HL-60 (cell line): ENCODE measurements around the gene MSI2.

ENCODE experiments used
- DNase-seq, 2 experiments: peaks; one replicate each; pipeline ENCODE4 v3.0.0-alpha.2; 2010 to 2020; ENCODE audit warnings: low read depth in 1 of 2, low spot score in 1 of 2
- H3K27ac ChIP-seq: fragments of 250-450 bp; sonication (Bioruptor Pico); replicated peaks from 2 replicates; pipeline ENCODE4 v1.5.1; 2020; ENCODE audit warnings: mild to moderate bottlenecking, moderate library complexity
- H3K27me3 ChIP-seq: fragments of 250-450 bp; sonication (Bioruptor Pico); 2 replicates; pipeline ENCODE4 v1.5.1; 2021; ENCODE audit warnings: mild to moderate bottlenecking, moderate library complexity; ENCODE audit not compliant: insufficient read depth, poor library complexity, severe bottlenecking
- H3K4me3 ChIP-seq: replicated peaks from 2 replicates; pipeline ENCODE4 v1.5.1; 2011; ENCODE audit warnings: mild to moderate bottlenecking, control low read depth, low read length; ENCODE audit not compliant: insufficient read depth
- GABPA ChIP-seq: IDR thresholded peaks from 2 replicates; pipeline ENCODE4 v1.6.1; 2012; ENCODE audit warnings: low read depth
- POLR2AphosphoS5 ChIP-seq: IDR thresholded peaks from 2 replicates; pipeline ENCODE4 v1.6.1; 2012; ENCODE audit warnings: low read depth
- SPI1 ChIP-seq: IDR thresholded peaks from 2 replicates; pipeline ENCODE4 v1.6.1; 2012; ENCODE audit warnings: low read depth, mild to moderate bottlenecking, borderline replicate concordance
- TF ChIP-seq, protein P1 (sequence below): IDR thresholded peaks from one replicate; pipeline ENCODE4 v1.5.1; 2011; ENCODE audit warnings: low read length, control low read depth, inconsistent platforms; ENCODE audit not compliant: insufficient read depth
- TF ChIP-seq, protein P2 (sequence below): IDR thresholded peaks from 2 replicates; pipeline ENCODE4 v1.6.1; 2012; ENCODE audit warnings: low read depth; ENCODE audit not compliant: insufficient replicate concordance

Gene MSI2

DNA sequence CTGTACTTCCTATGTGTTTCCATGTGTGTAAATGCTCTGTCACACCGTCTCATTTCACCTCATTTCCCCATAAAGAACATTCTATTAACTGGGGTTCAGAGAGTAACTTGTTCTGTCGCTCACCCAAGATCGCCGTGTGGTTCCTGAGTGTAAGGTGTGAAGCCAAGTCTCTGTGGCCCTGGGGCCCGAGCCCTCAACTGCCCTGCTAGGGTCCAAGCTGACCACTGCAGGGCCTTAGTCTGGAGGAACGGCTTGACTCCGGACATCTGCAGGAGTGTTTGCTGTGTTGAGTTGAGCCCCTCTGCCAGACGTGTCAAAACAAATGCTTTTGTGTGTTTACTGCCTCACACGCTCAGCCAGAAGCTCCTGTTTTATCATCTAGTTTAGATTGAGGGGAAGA is 244.7 kb downstream of the MSI2 start:
- no peak overlapping the region for H3K27ac ChIP-seq
- H3K4me3 ChIP-seq = no peak overlapping the region
- H3K27me3 ChIP-seq = no peaks in the 10 kb centered on the region
- TF ChIP-seq, protein P1, sequence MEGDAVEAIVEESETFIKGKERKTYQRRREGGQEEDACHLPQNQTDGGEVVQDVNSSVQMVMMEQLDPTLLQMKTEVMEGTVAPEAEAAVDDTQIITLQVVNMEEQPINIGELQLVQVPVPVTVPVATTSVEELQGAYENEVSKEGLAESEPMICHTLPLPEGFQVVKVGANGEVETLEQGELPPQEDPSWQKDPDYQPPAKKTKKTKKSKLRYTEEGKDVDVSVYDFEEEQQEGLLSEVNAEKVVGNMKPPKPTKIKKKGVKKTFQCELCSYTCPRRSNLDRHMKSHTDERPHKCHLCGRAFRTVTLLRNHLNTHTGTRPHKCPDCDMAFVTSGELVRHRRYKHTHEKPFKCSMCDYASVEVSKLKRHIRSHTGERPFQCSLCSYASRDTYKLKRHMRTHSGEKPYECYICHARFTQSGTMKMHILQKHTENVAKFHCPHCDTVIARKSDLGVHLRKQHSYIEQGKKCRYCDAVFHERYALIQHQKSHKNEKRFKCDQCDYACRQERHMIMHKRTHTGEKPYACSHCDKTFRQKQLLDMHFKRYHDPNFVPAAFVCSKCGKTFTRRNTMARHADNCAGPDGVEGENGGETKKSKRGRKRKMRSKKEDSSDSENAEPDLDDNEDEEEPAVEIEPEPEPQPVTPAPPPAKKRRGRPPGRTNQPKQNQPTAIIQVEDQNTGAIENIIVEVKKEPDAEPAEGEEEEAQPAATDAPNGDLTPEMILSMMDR = no peak
- TF ChIP-seq GABPA (no peak), SPI1 (no peak), POLR2AphosphoS5 (no peak)
- TF ChIP-seq, protein P2, sequence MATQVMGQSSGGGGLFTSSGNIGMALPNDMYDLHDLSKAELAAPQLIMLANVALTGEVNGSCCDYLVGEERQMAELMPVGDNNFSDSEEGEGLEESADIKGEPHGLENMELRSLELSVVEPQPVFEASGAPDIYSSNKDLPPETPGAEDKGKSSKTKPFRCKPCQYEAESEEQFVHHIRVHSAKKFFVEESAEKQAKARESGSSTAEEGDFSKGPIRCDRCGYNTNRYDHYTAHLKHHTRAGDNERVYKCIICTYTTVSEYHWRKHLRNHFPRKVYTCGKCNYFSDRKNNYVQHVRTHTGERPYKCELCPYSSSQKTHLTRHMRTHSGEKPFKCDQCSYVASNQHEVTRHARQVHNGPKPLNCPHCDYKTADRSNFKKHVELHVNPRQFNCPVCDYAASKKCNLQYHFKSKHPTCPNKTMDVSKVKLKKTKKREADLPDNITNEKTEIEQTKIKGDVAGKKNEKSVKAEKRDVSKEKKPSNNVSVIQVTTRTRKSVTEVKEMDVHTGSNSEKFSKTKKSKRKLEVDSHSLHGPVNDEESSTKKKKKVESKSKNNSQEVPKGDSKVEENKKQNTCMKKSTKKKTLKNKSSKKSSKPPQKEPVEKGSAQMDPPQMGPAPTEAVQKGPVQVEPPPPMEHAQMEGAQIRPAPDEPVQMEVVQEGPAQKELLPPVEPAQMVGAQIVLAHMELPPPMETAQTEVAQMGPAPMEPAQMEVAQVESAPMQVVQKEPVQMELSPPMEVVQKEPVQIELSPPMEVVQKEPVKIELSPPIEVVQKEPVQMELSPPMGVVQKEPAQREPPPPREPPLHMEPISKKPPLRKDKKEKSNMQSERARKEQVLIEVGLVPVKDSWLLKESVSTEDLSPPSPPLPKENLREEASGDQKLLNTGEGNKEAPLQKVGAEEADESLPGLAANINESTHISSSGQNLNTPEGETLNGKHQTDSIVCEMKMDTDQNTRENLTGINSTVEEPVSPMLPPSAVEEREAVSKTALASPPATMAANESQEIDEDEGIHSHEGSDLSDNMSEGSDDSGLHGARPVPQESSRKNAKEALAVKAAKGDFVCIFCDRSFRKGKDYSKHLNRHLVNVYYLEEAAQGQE = no peak
- DNase-seq = no peak

DNA sequence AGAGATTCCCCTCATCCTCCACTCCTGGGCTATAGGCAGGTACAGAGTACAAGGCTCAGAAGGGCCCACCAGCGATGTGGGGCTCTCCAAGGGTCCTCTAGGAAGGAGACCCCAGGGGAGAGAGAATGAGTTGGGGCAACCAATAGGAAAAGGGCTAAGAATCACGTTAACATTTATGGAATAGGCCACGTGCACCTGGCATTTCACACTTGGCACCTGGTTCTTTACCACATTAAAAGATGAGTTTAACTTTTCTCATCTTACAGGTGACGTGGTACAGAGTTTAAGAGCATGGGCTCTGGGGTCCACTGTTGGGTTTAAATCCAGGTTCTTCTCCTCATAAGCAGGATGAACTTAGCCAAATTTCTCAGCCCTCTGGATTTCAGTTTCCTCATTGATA is 245.7 kb downstream of the MSI2 start:
- DNase-seq = no peak

DNA sequence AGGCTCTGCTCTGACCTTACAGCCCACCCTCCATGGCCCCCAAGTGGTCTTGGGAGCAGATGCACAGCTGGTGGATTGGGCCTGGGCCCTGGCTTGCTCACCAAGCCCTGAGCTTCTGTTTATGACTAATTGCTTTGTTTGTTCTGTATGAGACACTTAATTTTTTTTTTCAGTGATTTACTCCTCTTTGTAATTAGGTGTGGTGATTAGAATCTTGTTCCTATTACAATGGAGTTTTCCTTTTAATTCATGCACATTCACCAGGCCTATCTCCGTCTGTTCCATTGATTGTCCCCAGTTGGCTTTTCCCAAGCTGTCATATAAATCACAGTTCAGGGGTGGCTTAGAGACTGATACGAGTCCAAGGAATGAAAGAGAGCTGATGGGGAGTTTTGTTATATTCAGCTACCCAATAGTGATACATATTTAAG is 246.5 kb downstream of the MSI2 start:
- DNase-seq = no peak
- Histone ChIP-seq H3K4me3 (no peak overlapping the region), H3K27ac (no peak overlapping the region), H3K27me3 (no peaks in the 10 kb centered on the region)
- TF ChIP-seq GABPA (no peak), POLR2AphosphoS5 (no peak)
- TF ChIP-seq, protein P1 = no peak
- TF ChIP-seq, protein P2 = no peak

More for the DNA sequence above, 245.7 kb downstream of the MSI2 start:
- Histone ChIP-seq H3K4me3 (no peak overlapping the region), H3K27ac (no peak overlapping the region), H3K27me3 (no peaks in the 10 kb centered on the region)
- TF ChIP-seq, protein P1 = no peak
- no peak for TF ChIP-seq SPI1
- TF ChIP-seq POLR2AphosphoS5 = no peak
- no peak for TF ChIP-seq GABPA
- TF ChIP-seq, protein P2 = no peak
